Colonic mucosa (tissue), 4 donors: ENCODE results near the gene NAA60. TPM values are rescaled to one million over a fixed set of nuclear protein-coding genes. Genes with fewer than 3 reads are reported as not detected.

Experiments
- DNase-seq: peaks from one replicate; pipeline ENCODE4 v3.0.0-alpha.2; 2020
- H3K27ac ChIP-seq: fragments of 200-600 bp; one replicate; pipeline ENCODE4 v1.8.0; 2021
- H3K27me3 ChIP-seq: fragments of 200-600 bp; one replicate; pipeline ENCODE4 v1.8.0; 2021
- H3K36me3 ChIP-seq: fragments of 200-600 bp; one replicate; pipeline ENCODE4 v1.8.0; 2021
- H3K4me1 ChIP-seq: fragments of 200-600 bp; one replicate; pipeline ENCODE4 v1.8.0; 2021; ENCODE audit warnings: mild to moderate bottlenecking
- H3K4me3 ChIP-seq: fragments of 200-600 bp; one replicate; pipeline ENCODE4 v1.8.0; 2021
- H3K9ac ChIP-seq, 2 donors: one replicate each; pipeline ENCODE4 v1.7.0; 2013; ENCODE audit warnings: control low read depth in 2 of 2, low read depth in 2 of 2, low read length in 2 of 2
- H3K9me3 ChIP-seq: fragments of 200-600 bp; one replicate; pipeline ENCODE4 v1.8.0; 2021
- CTCF ChIP-seq: fragments of 200-600 bp; IDR thresholded peaks from one replicate; pipeline ENCODE4 v1.8.0; 2022; ENCODE audit warnings: antibody characterized with exemption, mild to moderate bottlenecking
- intact Hi-C: fragments of 100-400 bp; cut with DNase I; formaldehyde crosslinking; loops from one replicate; pipeline ENCODE4 v1.14.1; 2022
- total RNA-seq, 2 donors: library from RNA; stranded (reverse); fragmentation: NEBNext Ultra II Directional in 1 of 2; extraction: Animal tissue kit (Norgen Biotek cat#: 25700) in 1 of 2; gene quantifications; one replicate each; pipeline ENCODE4 v1.2.1, GENCODE V29; 2021
- donor health status: healthy.
- donor health status: DM: no; HTN: no; CAD: no.
- donor health status: DM: no; HTN: no; CAD: no.

Gene NAA60
- total RNA-seq, 2 donors from 2014 or later: 56.8 to 68.6 TPM

GRCh38 chr16:3518292-3518985, 75.0 kb downstream of the NAA60 start:
- no peak overlapping the region for H3K9ac ChIP-seq
- no peak for TF ChIP-seq CTCF
- H3K4me3 ChIP-seq: no peak overlapping the region
- H3K36me3 ChIP-seq: no peaks in the 10 kb centered on the region
- no peak for DNase-seq
- intact Hi-C loops: no loop called here
- H3K27me3 ChIP-seq: no peaks in the 10 kb centered on the region
- no peak overlapping the region for H3K27ac ChIP-seq
- no peaks in the 10 kb centered on the region for H3K4me1 ChIP-seq
- H3K9me3 ChIP-seq: no peaks in the 10 kb centered on the region

GRCh38 chr16:3518986-3519348, 75.5 kb downstream of the NAA60 start:
- Histone ChIP-seq H3K9ac (no peak overlapping the region), H3K27me3 (no peaks in the 10 kb centered on the region), H3K4me3 (no peak overlapping the region), H3K4me1 (no peaks in the 10 kb centered on the region), H3K9me3 (no peaks in the 10 kb centered on the region), H3K36me3 (no peaks in the 10 kb centered on the region), H3K27ac (no peak overlapping the region)
- intact Hi-C loops: no loop called here
- no peak for TF ChIP-seq CTCF
- DNase-seq: no peak

- H3K36me3 ChIP-seq: no peaks in the 10 kb centered on the region
- no peak overlapping the region for H3K9ac ChIP-seq
- H3K27me3 ChIP-seq: no peaks in the 10 kb centered on the region
- H3K27ac ChIP-seq: no peak overlapping the region
- H3K9me3 ChIP-seq: no peaks in the 10 kb centered on the region
- no peaks in the 10 kb centered on the region for H3K4me1 ChIP-seq
- H3K4me3 ChIP-seq: no peak overlapping the region
- no peak for TF ChIP-seq CTCF
- intact Hi-C loops: no loop called here
- no peak for DNase-seq
These were observed 76.1 kb downstream of the NAA60 start for GRCh38 chr16:3519581-3519980.

- DNase-seq: no peak
- H3K9ac ChIP-seq: no peak overlapping the region
- TF ChIP-seq CTCF: no peak
- no peaks in the 10 kb centered on the region for H3K27me3 ChIP-seq
- no peak overlapping the region for H3K4me3 ChIP-seq
- H3K4me1 ChIP-seq: no peaks in the 10 kb centered on the region
- no peak overlapping the region for H3K27ac ChIP-seq
- H3K9me3 ChIP-seq: no peaks in the 10 kb centered on the region
- intact Hi-C loops: no loop called here
- no peaks in the 10 kb centered on the region for H3K36me3 ChIP-seq
These were observed 76.9 kb downstream of the NAA60 start for GRCh38 chr16:3520413-3520812.

- H3K4me3 ChIP-seq: no peak overlapping the region
- H3K4me1 ChIP-seq: no peaks in the 10 kb centered on the region
- no peak overlapping the region for H3K9ac ChIP-seq
- no peak overlapping the region for H3K27ac ChIP-seq
- intact Hi-C loops: no loop called here
- no peak for DNase-seq
- H3K36me3 ChIP-seq: no peaks in the 10 kb centered on the region
- H3K9me3 ChIP-seq: no peaks in the 10 kb centered on the region
- no peaks in the 10 kb centered on the region for H3K27me3 ChIP-seq
- TF ChIP-seq CTCF: no peak
These were observed 77.4 kb downstream of the NAA60 start for GRCh38 chr16:3520841-3521240.
